ENCODE measurements around the gene BTK.
A peak's percentile ranks its signal among the peaks of the same experiment; 100 is the strongest.

BTK gene

GRCh38 chrX:101385795-101386541, at the start of gene BTK:
Gene BTK (minus strand): TSS chrX:101386191. CDS start chrX:101375284, 10,907 bp downstream.
- no peak for DNase-seq (ENCODE audit: low read depth, low spot score)

- DNase-seq (ENCODE audit: low read depth, low spot score): no peak
Measured at GRCh38 chrX:101430457-101431078, 44.6 kb upstream of the BTK start.

GRCh38 chrX:101429934-101430333, 43.9 kb upstream of the BTK start:
- DNase-seq (ENCODE audit: low read depth, low spot score): no peak

GRCh38 chrX:101427954-101428353, 42.0 kb upstream of the BTK start:
- no peak for DNase-seq (ENCODE audit: low read depth, low spot score)

GRCh38 chrX:101419489-101419888, 33.5 kb upstream of the BTK start:
- DNase-seq (ENCODE audit: low read depth, low spot score): no peak

- no peak for DNase-seq (ENCODE audit: low read depth, low spot score)
Measured at GRCh38 chrX:101417981-101418841, 32.2 kb upstream of the BTK start.

- no peak for DNase-seq (ENCODE audit: low read depth, low spot score)
Measured at GRCh38 chrX:101417190-101417589, 31.2 kb upstream of the BTK start.

GRCh38 chrX:101416691-101417090, 30.7 kb upstream of the BTK start:
- no peak for DNase-seq (ENCODE audit: low read depth, low spot score)

- peak; percentile 65 for DNase-seq (ENCODE audit: low read depth, low spot score)
Measured at GRCh38 chrX:101415180-101416145, 29.5 kb upstream of the BTK start.

- DNase-seq (ENCODE audit: low read depth, low spot score): no peak
Measured at GRCh38 chrX:101411984-101412383, 26.0 kb upstream of the BTK start.

- no peak for DNase-seq (ENCODE audit: low read depth, low spot score)
Measured at GRCh38 chrX:101410461-101410860, 24.5 kb upstream of the BTK start.

GRCh38 chrX:101409043-101409442, 23.1 kb upstream of the BTK start:
- DNase-seq (ENCODE audit: low read depth, low spot score): no peak

GRCh38 chrX:101408532-101408841, 22.5 kb upstream of the BTK start:
- DNase-seq (ENCODE audit: low read depth, low spot score): no peak

GRCh38 chrX:101407748-101408531, 21.9 kb upstream of the BTK start, which contains the start of the genes GLA and HNRNPH2:
Gene GLA (minus strand): TSS chrX:101407925. CDS start chrX:101407903, 22 bp downstream.
Gene HNRNPH2 (plus strand): TSS chrX:101408222. CDS start chrX:101411989, 3,767 bp downstream.
- peak; percentile 91 for DNase-seq (ENCODE audit: low read depth, low spot score)

- no peak for DNase-seq (ENCODE audit: low read depth, low spot score)
Measured at GRCh38 chrX:101407167-101407747, 21.3 kb upstream of the BTK start.

GRCh38 chrX:101399825-101400224, 13.8 kb upstream of the BTK start:
- no peak for DNase-seq (ENCODE audit: low read depth, low spot score)

- DNase-seq (ENCODE audit: low read depth, low spot score): no peak
Measured at GRCh38 chrX:101398694-101399093, 12.7 kb upstream of the BTK start.

- no peak for DNase-seq (ENCODE audit: low read depth, low spot score)
Measured at GRCh38 chrX:101397779-101398178, 11.8 kb upstream of the BTK start.

- no peak for DNase-seq (ENCODE audit: low read depth, low spot score)
Measured at GRCh38 chrX:101395789-101396188, 9.8 kb upstream of the BTK start.

- no peak for DNase-seq (ENCODE audit: low read depth, low spot score)
Measured at GRCh38 chrX:101394372-101394771, 8.4 kb upstream of the BTK start.
